ENCODE results near the gene CCDC196.

The CCDC196 gene, protein sequence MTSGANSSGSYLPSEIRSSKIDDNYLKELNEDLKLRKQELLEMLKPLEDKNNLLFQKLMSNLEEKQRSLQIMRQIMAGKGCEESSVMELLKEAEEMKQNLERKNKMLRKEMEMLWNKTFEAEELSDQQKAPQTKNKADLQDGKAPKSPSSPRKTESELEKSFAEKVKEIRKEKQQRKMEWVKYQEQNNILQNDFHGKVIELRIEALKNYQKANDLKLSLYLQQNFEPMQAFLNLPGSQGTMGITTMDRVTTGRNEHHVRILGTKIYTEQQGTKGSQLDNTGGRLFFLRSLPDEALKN

DNA sequence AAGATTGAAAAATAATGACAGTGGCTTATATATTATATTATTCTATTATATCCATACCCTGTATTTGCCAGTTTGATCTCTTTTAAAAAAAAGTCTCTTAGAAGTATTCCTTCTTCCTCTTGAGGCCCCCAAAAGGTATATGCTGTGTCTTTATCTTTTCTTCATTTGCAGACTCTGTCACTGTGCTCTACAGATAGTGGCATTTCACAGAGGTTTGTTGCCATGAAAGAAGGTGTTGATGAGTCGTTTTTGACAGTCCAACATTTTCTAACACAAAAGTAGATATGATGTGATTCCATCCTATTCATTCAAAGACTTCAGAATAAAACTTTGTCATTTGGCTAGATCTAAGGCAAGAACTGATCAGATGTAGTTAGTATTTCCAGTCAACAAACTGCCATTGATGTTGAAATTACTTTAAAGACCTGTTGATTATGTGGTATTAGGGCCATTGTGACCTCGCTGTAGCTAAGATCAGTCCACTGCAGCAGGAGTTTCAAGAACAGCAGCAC lies at the start of gene CCDC196:
Gene CCDC196 (plus strand): TSS at position 462 of the 512 bp plus-strand sequence. CDS start 132 bp downstream, outside the sequence.
- DNase-seq (ENCODE audit: low read depth in 1 of 2, low spot score in 1 of 2) = no peak

DNA sequence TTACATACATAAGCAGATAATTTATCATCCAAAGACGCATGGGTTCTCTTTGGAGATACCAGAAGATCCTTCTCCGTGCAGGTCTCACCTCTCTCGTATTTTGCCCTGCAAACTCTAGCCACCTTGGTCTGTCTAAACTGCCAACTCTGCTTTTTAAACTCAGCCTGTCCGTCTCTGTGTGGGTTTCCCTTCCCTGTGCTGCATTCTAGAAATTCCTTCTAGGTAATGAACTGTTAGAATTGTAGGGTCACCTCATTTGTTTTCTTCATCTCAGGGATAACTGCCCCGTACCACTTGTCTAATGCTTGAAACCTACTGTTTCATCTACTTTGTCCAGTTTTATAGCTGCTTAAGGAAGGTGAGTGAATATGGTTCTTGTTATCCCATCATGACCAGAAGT lies 45.4 kb upstream of the CCDC196 start:
- DNase-seq (ENCODE audit: low read depth in 1 of 2, low spot score in 1 of 2) = no peak

DNA sequence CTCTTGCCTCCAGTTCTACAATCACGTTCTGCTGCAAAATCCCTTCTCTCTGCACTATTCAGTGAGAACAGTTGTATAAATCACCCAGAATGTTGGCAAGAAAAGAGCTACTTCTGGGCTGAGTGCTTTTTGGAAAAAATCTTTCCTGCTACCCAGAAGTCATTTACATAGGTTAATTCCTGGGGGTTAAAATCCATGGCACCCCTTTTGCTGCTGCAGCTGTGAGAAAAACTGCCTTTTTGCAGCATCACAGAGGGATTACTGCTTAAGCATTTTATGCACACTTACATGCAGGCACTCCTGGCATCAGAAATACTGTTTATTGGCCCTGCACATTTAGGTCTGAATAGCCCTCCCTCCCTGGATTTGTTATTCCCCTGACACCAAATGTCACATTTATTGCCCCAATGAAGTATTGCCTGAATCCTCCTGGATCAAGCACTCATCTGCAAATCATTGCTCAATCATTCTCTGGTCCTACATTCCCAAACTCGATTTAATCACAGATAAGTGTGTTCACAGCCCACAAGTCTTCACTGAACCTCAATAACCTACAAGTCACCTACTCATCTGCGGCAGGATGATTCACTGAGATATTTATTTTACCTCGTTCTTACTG lies 43.1 kb upstream of the CCDC196 start:
- DNase-seq (ENCODE audit: low read depth in 1 of 2, low spot score in 1 of 2) = no peak

DNA sequence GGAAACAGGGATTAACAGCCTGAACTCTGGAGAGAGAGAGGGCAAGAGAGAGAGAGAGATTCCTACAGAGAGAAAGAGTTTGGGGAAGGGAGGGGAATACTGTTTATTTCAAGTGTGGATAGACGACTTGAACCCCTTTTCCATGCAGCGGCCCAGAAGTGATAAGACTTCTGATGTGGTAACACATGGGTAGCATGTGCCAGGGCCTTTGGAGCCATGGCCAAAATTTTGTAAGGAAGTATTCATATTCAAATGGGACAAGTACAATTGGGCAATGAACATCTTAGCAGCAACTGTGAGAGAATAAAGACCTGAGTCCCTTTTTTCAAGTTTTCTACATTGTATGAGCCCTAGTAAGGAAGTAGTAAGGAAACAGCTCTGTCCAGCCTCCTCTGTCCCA lies 42.4 kb upstream of the CCDC196 start:
- DNase-seq (ENCODE audit: low read depth in 1 of 2, low spot score in 1 of 2) = no peak

DNA sequence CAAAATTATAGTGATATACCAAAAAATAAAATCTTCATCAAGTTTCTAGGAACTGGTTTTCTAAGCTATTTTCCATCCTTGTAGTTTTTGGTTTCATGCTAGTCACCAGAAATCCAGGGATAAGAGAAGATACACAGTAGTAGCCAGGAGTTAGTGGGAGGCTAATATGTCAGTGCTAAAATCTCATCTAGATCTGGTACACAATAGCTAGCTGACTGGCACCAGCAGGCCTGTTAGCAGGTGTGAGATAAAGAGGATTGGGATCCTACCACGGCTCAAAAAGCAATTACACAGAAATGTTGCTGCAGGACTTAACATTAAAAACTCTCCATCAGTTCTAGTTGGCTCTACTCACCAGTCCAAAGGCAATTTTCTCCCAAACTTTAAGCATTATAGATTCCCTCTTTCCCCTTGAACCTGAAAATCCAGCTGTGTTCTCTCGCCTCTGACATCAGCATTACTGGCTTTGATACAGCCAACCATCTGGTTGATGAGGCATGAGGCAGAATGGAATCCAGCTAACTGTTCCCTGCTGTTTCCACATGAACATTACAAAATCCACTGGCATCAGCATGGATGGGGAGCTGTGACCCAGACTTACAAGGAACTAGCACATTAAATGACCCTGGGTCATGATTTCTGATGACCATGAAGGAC lies 41.8 kb upstream of the CCDC196 start:
- DNase-seq (ENCODE audit: low read depth in 1 of 2, low spot score in 1 of 2) = no peak

DNA sequence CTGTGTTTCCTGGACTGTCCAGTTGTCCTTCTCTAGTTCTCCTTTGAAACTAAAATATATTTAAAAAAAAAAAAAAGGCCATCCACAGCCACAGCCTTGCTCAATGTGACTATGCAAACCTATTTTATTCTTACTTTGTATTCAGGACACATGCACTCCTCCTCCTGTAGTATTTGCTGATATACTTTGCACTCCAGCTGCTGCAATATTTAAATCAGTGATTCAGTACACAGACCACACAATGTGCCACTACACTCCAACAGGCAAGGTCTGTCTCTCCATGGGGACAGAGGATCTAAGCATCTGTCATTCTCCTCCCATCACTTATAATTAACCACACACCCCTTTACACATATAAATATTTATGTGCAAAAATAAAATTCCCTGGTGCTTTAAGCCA lies 40.2 kb upstream of the CCDC196 start:
- DNase-seq (ENCODE audit: low read depth in 1 of 2, low spot score in 1 of 2) = no peak

DNA sequence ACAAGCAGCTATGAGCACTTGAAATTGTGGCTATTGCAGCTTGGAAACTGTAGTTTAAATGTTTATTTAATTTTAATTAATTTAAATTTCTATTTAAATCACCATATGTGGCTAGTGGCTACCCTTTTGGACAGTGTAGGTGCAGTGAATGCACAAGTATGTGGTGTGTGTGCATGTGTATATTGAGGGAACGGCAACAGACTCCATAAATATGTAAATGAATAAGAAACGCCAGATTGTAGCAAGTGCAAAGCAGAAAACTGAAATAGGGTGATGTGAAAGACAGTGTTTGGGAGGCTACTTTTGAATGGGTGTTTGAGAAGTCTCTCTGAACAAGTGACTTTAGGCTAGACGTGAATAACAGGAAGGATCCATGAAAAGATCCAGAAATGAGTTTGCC lies 32.7 kb upstream of the CCDC196 start:
- no peak for DNase-seq (ENCODE audit: low read depth in 1 of 2, low spot score in 1 of 2)

DNA sequence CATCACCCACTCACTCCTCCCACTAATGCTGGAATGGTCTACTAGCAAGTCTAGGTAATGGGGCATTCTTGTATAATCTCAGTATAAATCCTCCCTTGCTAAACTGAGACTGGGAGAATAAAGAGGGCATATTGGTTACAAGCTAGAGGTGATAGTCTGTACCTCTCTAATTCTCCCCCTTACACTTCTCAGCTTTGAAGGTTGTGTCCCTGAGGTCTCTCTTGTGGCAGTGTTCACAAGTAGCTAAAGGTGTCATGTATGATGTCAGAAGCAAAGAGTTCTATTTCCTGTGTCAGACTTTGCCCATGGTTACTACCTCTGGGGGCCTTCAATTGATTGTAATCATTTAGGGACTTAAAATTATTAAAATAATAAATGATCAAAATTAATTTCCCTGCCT lies 26.6 kb upstream of the CCDC196 start:
- no peak for DNase-seq (ENCODE audit: low read depth in 1 of 2, low spot score in 1 of 2)

DNA sequence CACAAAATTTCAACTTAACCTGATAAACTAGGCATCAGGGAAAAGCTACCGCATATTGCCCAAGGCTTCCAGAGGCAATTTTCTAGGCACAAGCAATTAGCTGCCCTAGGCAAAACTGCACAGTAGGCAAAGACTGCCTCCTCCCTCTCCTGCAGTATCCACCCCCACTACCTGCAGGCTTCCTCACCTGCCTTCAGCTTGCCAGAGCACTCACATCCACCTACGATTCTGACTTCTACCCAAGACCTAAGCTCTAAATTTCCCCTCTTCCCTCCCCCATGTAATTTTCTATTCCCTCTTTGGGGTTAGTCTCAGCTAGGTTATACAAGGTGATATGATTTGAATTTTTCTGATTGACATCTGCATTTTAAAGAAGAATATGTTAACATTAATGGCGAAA lies 21.9 kb upstream of the CCDC196 start:
- DNase-seq (ENCODE audit: low read depth in 1 of 2, low spot score in 1 of 2) = no peak

DNA sequence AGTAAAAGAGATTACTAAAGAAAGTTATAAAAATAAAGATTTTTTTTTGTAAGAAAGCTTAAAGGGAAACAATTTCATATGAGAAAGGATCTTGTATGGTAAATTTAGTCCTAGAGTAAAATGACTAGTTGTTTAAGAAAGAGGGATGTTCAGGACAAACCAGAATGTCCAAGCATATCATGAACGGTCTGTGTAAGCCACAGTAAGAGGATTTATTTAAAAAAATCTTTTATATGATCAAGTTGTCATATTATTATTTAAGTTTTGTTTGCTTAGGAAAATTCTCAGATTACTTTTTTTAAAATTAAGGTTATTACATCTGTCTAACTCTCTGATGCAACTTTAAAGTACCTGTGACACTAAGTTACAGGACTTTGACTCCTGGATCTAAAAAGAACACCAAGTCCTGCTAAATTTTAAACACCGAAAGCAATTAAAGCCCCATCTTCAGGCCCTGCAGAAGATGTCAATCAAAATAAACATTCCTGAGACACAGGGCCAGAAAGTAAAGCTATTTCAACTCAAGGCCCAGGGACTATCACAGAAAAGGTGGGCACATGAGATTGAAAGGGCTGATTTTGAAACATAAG lies 17.3 kb upstream of the CCDC196 start:
- DNase-seq (ENCODE audit: low read depth in 1 of 2, low spot score in 1 of 2) = no peak

DNA sequence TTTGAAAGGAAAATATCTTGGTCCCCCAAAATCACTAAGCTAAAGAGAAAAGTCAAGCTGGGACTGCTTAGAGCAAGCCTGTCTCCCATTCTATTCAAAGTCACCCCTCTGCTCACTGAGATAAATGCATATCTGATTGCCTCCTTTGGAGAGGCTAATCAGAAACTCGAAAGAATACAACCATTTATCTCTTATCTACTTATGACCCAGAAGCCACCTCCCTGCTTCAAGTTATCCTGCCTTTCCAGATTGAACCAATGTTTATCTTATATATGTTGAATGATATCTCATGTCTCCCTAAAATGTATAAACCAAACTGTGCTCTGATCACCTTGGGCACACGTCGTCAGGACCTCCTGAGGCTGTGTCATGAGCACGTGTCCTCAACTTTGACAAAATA lies 14.6 kb upstream of the CCDC196 start:
- DNase-seq (ENCODE audit: low read depth in 1 of 2, low spot score in 1 of 2) = no peak

DNA sequence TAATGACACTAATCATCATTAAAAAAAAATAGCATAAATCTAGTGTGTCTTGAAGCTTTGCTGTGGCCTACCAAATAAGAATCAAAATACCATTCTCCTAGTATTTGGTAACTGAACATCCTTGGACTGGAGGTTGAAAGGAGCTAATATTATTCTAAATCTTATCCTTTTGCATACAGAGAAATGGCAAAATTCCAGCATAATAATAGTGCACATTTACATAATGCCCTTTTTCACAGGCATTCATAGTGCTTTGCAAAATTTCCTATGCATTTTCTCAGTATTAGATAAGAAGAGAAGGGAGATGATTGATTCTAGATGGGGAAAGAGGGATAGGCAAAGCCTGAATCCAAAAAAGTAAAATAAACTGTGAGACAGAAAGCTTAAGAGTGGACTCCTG lies 13.9 kb upstream of the CCDC196 start:
- DNase-seq (ENCODE audit: low read depth in 1 of 2, low spot score in 1 of 2) = no peak

DNA sequence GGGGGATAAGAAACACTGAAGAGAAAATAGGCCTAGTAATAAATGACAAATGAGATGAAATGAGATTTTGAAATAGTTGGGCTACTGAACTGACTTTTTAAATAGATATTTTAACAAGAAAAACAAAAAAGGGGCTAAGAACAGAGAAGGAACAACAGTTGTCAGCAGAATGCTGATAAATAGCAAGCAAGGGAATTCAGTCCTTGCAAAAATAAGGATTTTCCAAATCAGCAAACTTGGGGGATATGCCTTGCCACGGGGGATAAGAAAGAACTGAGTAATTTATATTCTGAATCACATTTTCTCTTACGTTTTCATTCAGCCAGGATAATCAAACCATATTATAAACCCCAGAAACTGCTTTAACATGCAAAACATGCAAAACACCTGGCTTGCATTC lies 12.9 kb upstream of the CCDC196 start:
- DNase-seq (ENCODE audit: low read depth in 1 of 2, low spot score in 1 of 2) = no peak

DNA sequence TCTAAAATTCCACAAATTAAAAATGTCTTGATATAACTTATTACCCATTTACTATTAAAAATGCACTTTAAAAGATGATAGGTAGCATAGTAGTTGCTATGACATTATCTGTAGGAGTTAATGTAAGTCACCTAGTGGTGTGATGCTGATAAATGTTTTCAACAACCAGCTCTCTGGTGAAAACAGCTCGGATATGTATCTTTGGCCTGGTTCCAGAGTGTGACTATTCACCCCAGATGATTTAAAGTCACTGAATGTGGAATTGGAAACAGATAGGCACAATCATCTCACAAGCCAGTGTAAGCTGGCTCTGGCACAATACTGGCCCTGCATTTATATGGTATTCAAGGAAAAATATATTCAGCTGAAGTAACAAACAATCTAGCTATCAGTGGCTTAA lies 9.2 kb upstream of the CCDC196 start:
- DNase-seq (ENCODE audit: low read depth in 1 of 2, low spot score in 1 of 2) = no peak

DNA sequence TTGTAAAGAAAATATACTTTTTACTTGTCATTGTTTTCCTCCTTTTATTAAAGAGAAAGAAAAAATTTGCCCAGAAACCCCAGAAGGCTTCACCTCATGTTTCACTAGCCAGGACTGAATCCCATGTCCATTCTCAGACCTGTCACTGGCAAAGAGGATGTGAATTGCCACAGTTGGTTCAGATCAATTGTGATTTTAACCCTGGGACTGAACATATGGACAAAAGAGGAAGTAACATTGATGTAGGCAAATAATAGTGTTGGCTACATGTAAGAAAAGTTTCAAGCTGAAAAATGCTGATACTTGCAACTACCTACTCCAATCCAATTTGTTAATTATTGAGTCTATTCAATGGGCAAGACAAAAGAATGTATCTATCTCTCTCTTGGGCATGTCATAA lies 8.6 kb upstream of the CCDC196 start:
- DNase-seq (ENCODE audit: low read depth in 1 of 2, low spot score in 1 of 2) = no peak

DNA sequence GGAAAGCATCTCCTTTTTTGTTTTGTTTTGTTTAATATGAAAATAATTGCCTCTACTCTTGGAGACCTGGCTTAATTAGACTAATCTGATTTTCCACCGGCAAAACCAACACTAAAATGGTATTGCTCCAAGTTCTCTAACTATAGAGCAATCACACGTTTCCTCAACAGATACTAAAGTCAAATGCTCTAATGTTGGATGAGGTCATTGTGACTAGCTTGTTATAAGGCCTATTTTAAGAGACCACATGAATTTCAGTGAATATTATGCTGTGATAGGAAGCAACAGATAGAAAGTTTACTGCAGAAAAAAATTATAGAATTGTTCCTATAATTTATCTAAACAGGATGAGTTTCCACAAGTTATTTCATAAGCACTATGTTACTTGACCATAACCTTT lies 3.3 kb upstream of the CCDC196 start:
- no peak for DNase-seq (ENCODE audit: low read depth in 1 of 2, low spot score in 1 of 2)

DNA sequence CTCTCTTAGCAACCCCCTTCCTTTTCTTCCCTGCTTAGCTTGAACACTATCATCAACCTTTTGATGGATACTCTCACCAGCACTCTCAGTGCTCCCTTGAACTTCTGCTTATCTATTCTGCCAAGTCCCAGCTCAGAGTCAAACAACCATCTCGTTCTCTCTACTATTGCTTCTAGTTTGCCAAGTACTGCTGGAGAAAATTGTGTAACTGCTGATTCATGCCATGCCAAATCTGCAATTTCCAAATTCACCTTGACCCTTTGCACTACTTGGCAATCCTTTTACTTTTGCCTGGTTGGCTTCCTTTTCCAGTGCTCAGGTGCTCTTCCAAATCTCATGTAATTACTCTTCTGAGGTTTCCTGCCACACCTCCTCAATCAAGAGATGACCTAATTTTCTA lies 2.8 kb upstream of the CCDC196 start:
- DNase-seq (ENCODE audit: low read depth in 1 of 2, low spot score in 1 of 2) = no peak

DNA sequence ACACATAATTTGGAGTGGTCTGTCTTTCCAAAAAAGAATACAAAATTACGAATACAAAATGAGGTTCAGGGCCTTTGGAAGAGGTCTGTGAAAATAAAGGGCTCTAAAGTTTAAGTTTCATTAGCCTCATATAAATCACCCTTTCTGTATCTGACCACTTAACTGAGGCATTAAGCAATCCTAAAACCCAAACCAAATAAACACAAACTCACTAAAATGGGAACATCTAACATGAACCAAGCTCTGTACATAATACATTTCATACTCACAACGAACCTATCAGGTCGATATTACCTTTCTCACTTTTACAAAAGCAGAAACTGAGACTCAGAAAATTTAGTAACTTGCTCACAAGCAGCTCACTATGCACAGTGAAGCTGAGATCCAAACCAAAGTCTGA lies 1.1 kb upstream of the CCDC196 start:
- no peak for DNase-seq (ENCODE audit: low read depth in 1 of 2, low spot score in 1 of 2)

DNA sequence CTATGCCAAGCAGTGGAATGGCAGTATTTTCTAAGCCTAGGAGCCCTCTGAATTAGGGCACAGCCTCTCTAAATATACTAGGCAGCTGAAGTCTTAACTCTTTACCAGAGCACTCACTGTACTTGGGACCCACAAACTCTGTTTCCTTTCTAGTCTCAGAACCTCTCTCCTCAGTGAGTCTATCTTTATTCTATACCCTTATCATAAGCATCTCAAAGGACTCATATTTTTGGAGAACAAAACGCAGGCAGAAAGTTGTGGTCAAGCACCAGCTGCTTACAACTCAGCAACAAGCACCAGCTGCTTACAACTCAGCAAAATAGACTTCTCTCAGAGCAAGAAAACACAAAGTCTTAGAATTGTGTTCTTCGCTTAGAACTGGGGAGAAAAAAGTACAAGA lies 993 bp downstream of the CCDC196 start:
- no peak for DNase-seq (ENCODE audit: low read depth in 1 of 2, low spot score in 1 of 2)

DNA sequence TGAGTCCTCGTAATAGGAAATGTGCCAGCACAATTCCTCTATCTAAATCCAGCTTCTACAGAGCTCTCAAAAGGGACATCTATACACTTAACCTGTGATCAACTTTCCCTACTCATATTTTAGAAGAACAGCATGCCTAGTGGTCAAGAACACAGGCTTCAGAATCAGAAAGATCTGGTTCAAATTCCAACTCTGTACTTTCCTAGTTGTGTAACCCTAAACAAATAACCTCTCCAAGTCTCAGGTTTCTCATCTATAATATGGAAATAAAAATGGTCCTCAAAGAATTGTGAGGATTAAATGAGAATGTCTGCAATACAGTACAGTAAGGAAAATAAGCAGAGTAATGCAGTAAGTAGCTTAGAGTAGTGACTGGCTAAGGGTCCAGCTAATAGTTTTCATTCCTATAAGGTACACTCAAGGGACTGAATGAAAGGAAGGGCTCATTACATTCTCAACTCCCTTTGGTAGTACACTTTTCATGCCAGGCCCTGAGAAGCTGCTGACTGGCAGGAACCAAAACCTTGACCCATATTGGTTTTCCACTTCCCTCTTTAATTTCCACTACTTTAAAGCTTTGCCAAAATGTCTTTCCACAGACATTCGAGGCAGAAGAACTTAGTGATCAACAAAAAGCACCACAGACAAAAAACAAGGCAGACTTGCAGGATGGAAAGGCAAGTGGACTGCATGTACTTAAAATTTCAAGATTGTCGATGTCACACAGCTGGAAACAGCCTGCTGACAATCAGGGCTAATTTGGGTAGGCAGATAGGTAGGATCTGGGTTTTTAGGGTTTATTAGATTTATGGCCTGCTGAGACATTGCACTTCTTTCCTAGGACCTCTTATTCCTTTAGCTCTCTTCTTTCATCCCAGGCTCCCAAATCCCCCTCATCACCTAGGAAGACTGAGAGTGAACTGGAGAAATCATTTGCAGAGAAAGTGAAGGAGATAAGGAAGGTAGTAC lies 4.3 kb downstream of the CCDC196 start:
- DNase-seq (ENCODE audit: low read depth in 1 of 2, low spot score in 1 of 2) = no peak

DNA sequence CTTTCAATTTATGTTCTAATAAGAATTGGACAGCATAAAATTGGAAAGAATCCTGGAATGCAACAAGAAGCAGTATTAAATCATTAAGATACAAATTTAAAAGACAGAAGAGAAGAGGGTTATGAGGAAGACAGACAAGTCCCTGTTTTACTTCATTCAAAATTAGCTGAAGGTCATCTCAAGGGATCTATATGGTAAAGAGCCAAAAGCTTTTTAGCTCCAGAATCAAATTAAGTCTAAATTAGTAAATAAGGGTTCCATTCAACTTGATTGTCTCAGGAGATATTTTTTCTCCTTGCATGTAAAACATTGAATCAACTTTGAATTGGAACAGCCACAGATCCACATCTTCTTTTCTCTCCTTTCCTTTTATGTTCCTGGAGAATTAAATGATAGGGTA lies 7.6 kb downstream of the CCDC196 start:
- no peak for DNase-seq (ENCODE audit: low read depth in 1 of 2, low spot score in 1 of 2)

Measured in activated CD4-positive, alpha-beta T cell treated with anti-CD3 and anti-CD28 coated beads, Interleukin-2, amount 50 U/mL, for 24 hours (primary cell).